Natural killer cell (primary cell): Measurements from ENCODE around the gene STON1. TPM values are rescaled to one million over a fixed set of nuclear protein-coding genes. Genes with fewer than 3 reads are reported as not detected.

ENCODE experiments used
- ATAC-seq, 3 donors: fragments of 150-1000 bp in 2 of 3; fragments of 200-7000 bp in 1 of 3; cut with Tn5 transposase; 1 replicate in 1 of 3; 2 replicates in 2 of 3; pipeline ENCODE4 v1.10.0; 2021; ENCODE audit warnings: mild to moderate bottlenecking in 2 of 3, moderate library complexity in 2 of 3
- DNase-seq, 2 donors: peaks; one replicate each; pipeline versions ENCODE4 v3.0.0 to v3.0.0-alpha.2; 2013 to 2021; ENCODE audit warnings: mixed read lengths in 1 of 2
- H3K27ac ChIP-seq: one replicate; pipeline ENCODE4 v1.5.1; 2013; ENCODE audit warnings: mild to moderate bottlenecking, low read length
- H3K27me3 ChIP-seq: one replicate; pipeline ENCODE4 v1.6.1; 2013; ENCODE audit warnings: low read length; ENCODE audit not compliant: control insufficient read depth, insufficient read depth
- H3K36me3 ChIP-seq: one replicate; pipeline ENCODE4 v1.6.1; 2013; ENCODE audit warnings: low read length; ENCODE audit not compliant: control insufficient read depth, insufficient read depth
- H3K4me1 ChIP-seq: one replicate; pipeline ENCODE4 v1.6.1; 2013; ENCODE audit warnings: low read length; ENCODE audit not compliant: control insufficient read depth, insufficient read depth
- H3K4me3 ChIP-seq: one replicate; pipeline ENCODE4 v1.5.1; 2013; ENCODE audit warnings: low read length
- H3K9me3 ChIP-seq: one replicate; pipeline ENCODE4 v1.6.1; 2013; ENCODE audit warnings: low read length; ENCODE audit not compliant: control insufficient read depth, insufficient read depth
- H3K27ac Mint-ChIP-seq, 2 donors: one replicate each; pipeline ENCODE4 v1.8.0; 2022; ENCODE audit warnings: mild to moderate bottlenecking in 2 of 2, mixed read lengths in 2 of 2, moderate library complexity in 1 of 2
- H3K27me3 Mint-ChIP-seq, 2 donors: one replicate each; pipeline ENCODE4 v1.8.0; 2022; ENCODE audit warnings: low read depth in 2 of 2, mixed read lengths in 2 of 2
- H3K36me3 Mint-ChIP-seq: one replicate; pipeline ENCODE4 v1.8.0; 2022; ENCODE audit warnings: mixed read lengths
- H3K4me1 Mint-ChIP-seq, 2 donors: one replicate each; pipeline ENCODE4 v1.8.0; 2022; ENCODE audit warnings: mixed read lengths in 2 of 2
- H3K4me3 Mint-ChIP-seq: one replicate; pipeline ENCODE4 v1.8.0; 2022; ENCODE audit warnings: mild to moderate bottlenecking, moderate library complexity, mixed read lengths
- H3K9me3 Mint-ChIP-seq, 2 donors: one replicate each; pipeline ENCODE4 v1.8.0; 2022; ENCODE audit warnings: mixed read lengths in 2 of 2
- CTCF ChIP-seq: fragments of 200-600 bp; IDR thresholded peaks from one replicate; pipeline ENCODE4 v1.8.0; 2022; ENCODE audit warnings: antibody characterized with exemption
- WGBS: methylation state at CpG from one replicate; pipeline ENCODE4 v1.1.7; 2013; ENCODE audit warnings: missing lambda C conversion rate; ENCODE audit not compliant: insufficient coverage; 5-methylcytosine and 5-hydroxymethylcytosine counted together
- intact Hi-C: fragments of 100-400 bp; cut with micrococcal nuclease; formaldehyde crosslinking; loops from one replicate; pipeline ENCODE4 v1.14.2; 2022
- total RNA-seq, 4 donors: library from RNA; stranded (reverse); fragments of 120-200 nt in 1 of 4; gene quantifications; one replicate each; pipeline versions ENCODE4 v1.2.3 to v1.2.4, GENCODE V29; 2013 to 2022

STON1 gene
- total RNA-seq, 3 donors from 2014 or later (not counting 1 experiment from before 2014, with no cell fraction given), result 1.8 to 4.5 (median 3.0) TPM

GRCh38 chr2:48584551-48584950 is 54.6 kb downstream of the STON1 start:
- Histone ChIP-seq H3K4me1 (no peaks in the 10 kb centered on the region), H3K9me3 (no peaks in the 10 kb centered on the region), H3K36me3 (no peaks in the 10 kb centered on the region), H3K27ac (no peak overlapping the region), H3K4me3 (no peak overlapping the region), H3K27me3 (no peaks in the 10 kb centered on the region)
- H3K27ac Mint-ChIP-seq, result no peak overlapping the region
- ATAC-seq (no peak), DNase-seq (no peak)
- no peak for TF ChIP-seq CTCF
- H3K27me3 Mint-ChIP-seq, result peaks cover 2 to 12% of the 10 kb centered on the region in 2 donors
- intact Hi-C loops, result no loop called here
- H3K9me3 Mint-ChIP-seq, result no peaks in the 10 kb centered on the region
- H3K4me3 Mint-ChIP-seq, result no peak overlapping the region
- 90% methylated on average over 4 of the region's 4 CpGs for WGBS
- peaks cover 0 to 6% of the 10 kb centered on the region in 2 donors for H3K4me1 Mint-ChIP-seq
- H3K36me3 Mint-ChIP-seq, result no peaks in the 10 kb centered on the region

DNA sequence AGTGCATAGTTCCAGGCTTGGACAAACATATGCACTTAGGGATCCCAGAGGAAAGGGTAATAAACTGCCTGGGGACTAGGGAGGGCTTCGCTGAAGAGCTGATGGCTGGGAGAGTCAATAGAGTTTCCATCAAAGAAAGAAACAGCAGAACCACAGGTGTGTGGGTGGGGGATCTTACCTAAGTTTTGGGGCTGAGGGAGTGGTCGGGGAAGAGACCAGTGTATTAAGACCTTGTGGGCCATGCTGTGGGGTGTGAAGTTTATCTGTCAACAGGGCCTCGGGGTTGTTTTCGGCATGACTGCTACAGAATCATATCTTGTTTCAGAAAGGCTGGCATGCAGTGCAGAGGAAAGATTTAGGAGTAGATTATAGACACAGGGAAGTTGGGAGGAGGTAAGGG is 56.5 kb downstream of the STON1 start:
- WGBS, result 56% methylated on average over 4 of the region's 4 CpGs
- TF ChIP-seq CTCF, result no peak
- H3K4me1 Mint-ChIP-seq, result peaks cover 0 to 6% of the 10 kb centered on the region in 2 donors

GRCh38 chr2:48587560-48587959 is 57.6 kb downstream of the STON1 start:
- no peak for TF ChIP-seq CTCF
- ATAC-seq, result no peak
- WGBS, result 86% methylated on average over 5 of the region's 5 CpGs
- Mint-ChIP-seq H3K27me3 (peaks cover 0 to 2% of the 10 kb centered on the region in 2 donors), H3K36me3 (no peaks in the 10 kb centered on the region), H3K4me1 (peaks cover 0 to 6% of the 10 kb centered on the region in 2 donors), H3K9me3 (no peaks in the 10 kb centered on the region), H3K4me3 (no peak overlapping the region), H3K27ac (no peak overlapping the region)
- intact Hi-C loops, result no loop called here
- no peak overlapping the region for H3K27ac ChIP-seq
- no peaks in the 10 kb centered on the region for H3K27me3 ChIP-seq
- H3K4me1 ChIP-seq, result no peaks in the 10 kb centered on the region
- H3K4me3 ChIP-seq, result no peak overlapping the region
- H3K9me3 ChIP-seq, result no peaks in the 10 kb centered on the region
- DNase-seq, result no peak
- no peaks in the 10 kb centered on the region for H3K36me3 ChIP-seq

More for the DNA sequence above, 56.5 kb downstream of the STON1 start:
- Histone ChIP-seq H3K36me3 (no peaks in the 10 kb centered on the region), H3K27me3 (no peaks in the 10 kb centered on the region), H3K27ac (no peak overlapping the region), H3K9me3 (no peaks in the 10 kb centered on the region), H3K4me3 (no peak overlapping the region), H3K4me1 (no peaks in the 10 kb centered on the region)
- Mint-ChIP-seq H3K4me3 (no peak overlapping the region), H3K27me3 (peaks cover 0 to 4% of the 10 kb centered on the region in 2 donors), H3K27ac (no peak overlapping the region), H3K36me3 (no peaks in the 10 kb centered on the region), H3K9me3 (no peaks in the 10 kb centered on the region)
- DNase-seq, result no peak
- ATAC-seq, result no peak
- intact Hi-C loops, result no loop called here

- H3K9me3 ChIP-seq, result no peaks in the 10 kb centered on the region
- peaks cover 0 to 6% of the 10 kb centered on the region in 2 donors for H3K4me1 Mint-ChIP-seq
- no peaks in the 10 kb centered on the region for H3K27me3 ChIP-seq
- H3K27ac ChIP-seq, result no peak overlapping the region
- no peak for DNase-seq
- 84% methylated on average over 3 of the region's 3 CpGs for WGBS
- no peak overlapping the region for H3K4me3 ChIP-seq
- intact Hi-C loops, result no loop called here
- no peak for TF ChIP-seq CTCF
- H3K9me3 Mint-ChIP-seq, result no peaks in the 10 kb centered on the region
- no peak for ATAC-seq
- H3K4me1 ChIP-seq, result no peaks in the 10 kb centered on the region
- no peaks in the 10 kb centered on the region for H3K36me3 ChIP-seq
- peaks cover 0 to 2% of the 10 kb centered on the region in 2 donors for H3K27me3 Mint-ChIP-seq
- no peaks in the 10 kb centered on the region for H3K36me3 Mint-ChIP-seq
- no peak overlapping the region for H3K4me3 Mint-ChIP-seq
- H3K27ac Mint-ChIP-seq, result no peak overlapping the region
Observed at GRCh38 chr2:48587961-48588360, 58.0 kb downstream of the STON1 start.
